HG03439 (cell line): ENCODE measurements around the gene ATG101.

Experiments
- ATAC-seq: cut with Tn5 transposase; IDR thresholded peaks from one replicate; pipeline ENCODE4 v1.9.1; 2021; ENCODE audit warnings: mild to moderate bottlenecking, moderate library complexity; ENCODE audit not compliant: unreplicated experiment

ATG101 gene

GRCh38 chr12:52056801-52057637, 12.8 kb upstream of the ATG101 start:
- ATAC-seq = no peak

GRCh38 chr12:52057638-52058576, 11.9 kb upstream of the ATG101 start:
- ATAC-seq = no peak

GRCh38 chr12:52058631-52059361, 11.0 kb upstream of the ATG101 start:
- no peak for ATAC-seq

GRCh38 chr12:52059582-52060497, 9.9 kb upstream of the ATG101 start:
- no peak for ATAC-seq

GRCh38 chr12:52060498-52061177, 9.1 kb upstream of the ATG101 start:
- no peak for ATAC-seq

- no peak for ATAC-seq
These were observed 8.2 kb upstream of the ATG101 start for GRCh38 chr12:52061470-52062166.

GRCh38 chr12:52062167-52063081, 7.4 kb upstream of the ATG101 start:
- ATAC-seq = no peak

GRCh38 chr12:52063082-52063924, 6.5 kb upstream of the ATG101 start:
- no peak for ATAC-seq

- ATAC-seq = no peak
These were observed 5.7 kb upstream of the ATG101 start for GRCh38 chr12:52063981-52064649.

GRCh38 chr12:52066346-52067080, 3.3 kb upstream of the ATG101 start:
- ATAC-seq = no peak

- no peak for ATAC-seq
These were observed 2.8 kb upstream of the ATG101 start for GRCh38 chr12:52067081-52067374.

- peak; percentile 22 for ATAC-seq
These were observed 577 bp downstream of the ATG101 start for GRCh38 chr12:52070185-52070925.

GRCh38 chr12:52073531-52074381, 4.0 kb downstream of the ATG101 start:
- ATAC-seq = no peak

GRCh38 chr12:52074971-52075724, 5.4 kb downstream of the ATG101 start:
- no peak for ATAC-seq
